Peyer's patch (tissue), 4 donors: ENCODE measurements around the gene KRT3. TPM values are rescaled to one million over a fixed set of nuclear protein-coding genes. Genes with fewer than 3 reads are reported as not detected.

Experiments
- DNase-seq, 3 donors: peaks; one replicate each; pipeline ENCODE4 v3.0.0-alpha.2; 2017 to 2019
- H3K27ac ChIP-seq, 4 donors: fragments of 200-600 bp; sonication (generic); one replicate each; pipeline ENCODE4 v1.5.1; 2016 to 2019
- H3K27me3 ChIP-seq, 2 donors: fragments of 200-600 bp; sonication (generic); one replicate each; pipeline ENCODE4 v1.5.1; 2019
- H3K36me3 ChIP-seq, 3 donors: fragments of 200-600 bp; sonication (generic); one replicate each; pipeline ENCODE4 v1.5.1; 2016 to 2019
- H3K4me1 ChIP-seq, 4 donors: fragments of 200-600 bp; sonication (generic); one replicate each; pipeline ENCODE4 v1.5.1; 2016 to 2019
- H3K4me3 ChIP-seq, 4 donors: fragments of 200-600 bp; sonication (generic); 1 replicate in 3 of 4; 2 replicates in 1 of 4; pipeline ENCODE4 v1.5.1; 2016 to 2019; ENCODE audit warnings: mild to moderate bottlenecking in 1 of 4
- H3K9me3 ChIP-seq, 4 donors: fragments of 200-600 bp; sonication (generic); one replicate each; pipeline ENCODE4 v1.5.1; 2016 to 2019; ENCODE audit warnings: mild to moderate bottlenecking in 1 of 4
- POLR2A ChIP-seq, 2 donors: fragments of 450-650 bp; IDR thresholded peaks; one replicate each; pipeline ENCODE4 v1.5.1; 2017; ENCODE audit warnings: antibody characterized with exemption in 2 of 2, mild to moderate bottlenecking in 2 of 2, moderate library complexity in 2 of 2
- total RNA-seq, 4 donors: library from RNA; depleted of rRNA; stranded (reverse); fragments of >200 nt; gene quantifications; one replicate each; pipeline ENCODE4 v1.1.0, GENCODE V29; 2016
- TF ChIP-seq, protein P1 (sequence below), 6 experiments: fragments of 450-650 bp in 4 of 6; fragments of 200-600 bp in 2 of 6; sonication (generic) in 1 of 6; IDR thresholded peaks; one replicate each; pipeline ENCODE4 v1.5.1; 2017 to 2019; ENCODE audit warnings: antibody characterized with exemption in 6 of 6, mild to moderate bottlenecking in 3 of 6, moderate library complexity in 1 of 6

Gene KRT3
- total RNA-seq, 4 donors from 2014 or later: not detected

DNA sequence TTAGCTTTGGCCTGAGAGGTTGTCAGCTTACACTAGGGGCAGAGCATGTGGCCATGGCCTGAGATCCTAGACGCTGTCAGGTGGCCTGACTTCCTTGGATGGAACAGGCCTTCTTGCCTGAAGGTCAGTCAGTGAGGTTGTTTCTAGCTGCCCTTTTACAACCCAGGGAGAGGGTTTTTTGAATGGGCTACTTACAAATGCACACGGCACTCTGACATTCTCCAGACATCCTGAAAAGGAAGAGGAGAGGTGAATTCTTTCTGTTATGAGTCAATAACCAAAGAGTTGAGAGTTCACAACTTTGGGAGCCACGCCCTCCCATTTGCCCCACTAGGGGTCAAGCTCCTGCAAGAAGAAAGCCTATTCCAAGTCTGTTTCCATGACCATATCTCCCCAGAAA is 26.6 kb downstream of the KRT3 start:
- Histone ChIP-seq H3K9me3 (no peaks in the 10 kb centered on the region), H3K36me3 (no peaks in the 10 kb centered on the region), H3K4me1 (no peaks in the 10 kb centered on the region), H3K27me3 (no peaks in the 10 kb centered on the region), H3K27ac (no peak overlapping the region), H3K4me3 (no peak overlapping the region)
- DNase-seq: no peak
- no peak for TF ChIP-seq POLR2A (IDR thresholded peaks at IDR 0.05)
- TF ChIP-seq, protein P1, sequence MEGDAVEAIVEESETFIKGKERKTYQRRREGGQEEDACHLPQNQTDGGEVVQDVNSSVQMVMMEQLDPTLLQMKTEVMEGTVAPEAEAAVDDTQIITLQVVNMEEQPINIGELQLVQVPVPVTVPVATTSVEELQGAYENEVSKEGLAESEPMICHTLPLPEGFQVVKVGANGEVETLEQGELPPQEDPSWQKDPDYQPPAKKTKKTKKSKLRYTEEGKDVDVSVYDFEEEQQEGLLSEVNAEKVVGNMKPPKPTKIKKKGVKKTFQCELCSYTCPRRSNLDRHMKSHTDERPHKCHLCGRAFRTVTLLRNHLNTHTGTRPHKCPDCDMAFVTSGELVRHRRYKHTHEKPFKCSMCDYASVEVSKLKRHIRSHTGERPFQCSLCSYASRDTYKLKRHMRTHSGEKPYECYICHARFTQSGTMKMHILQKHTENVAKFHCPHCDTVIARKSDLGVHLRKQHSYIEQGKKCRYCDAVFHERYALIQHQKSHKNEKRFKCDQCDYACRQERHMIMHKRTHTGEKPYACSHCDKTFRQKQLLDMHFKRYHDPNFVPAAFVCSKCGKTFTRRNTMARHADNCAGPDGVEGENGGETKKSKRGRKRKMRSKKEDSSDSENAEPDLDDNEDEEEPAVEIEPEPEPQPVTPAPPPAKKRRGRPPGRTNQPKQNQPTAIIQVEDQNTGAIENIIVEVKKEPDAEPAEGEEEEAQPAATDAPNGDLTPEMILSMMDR (IDR thresholded peaks at IDR 0.05): no peak

DNA sequence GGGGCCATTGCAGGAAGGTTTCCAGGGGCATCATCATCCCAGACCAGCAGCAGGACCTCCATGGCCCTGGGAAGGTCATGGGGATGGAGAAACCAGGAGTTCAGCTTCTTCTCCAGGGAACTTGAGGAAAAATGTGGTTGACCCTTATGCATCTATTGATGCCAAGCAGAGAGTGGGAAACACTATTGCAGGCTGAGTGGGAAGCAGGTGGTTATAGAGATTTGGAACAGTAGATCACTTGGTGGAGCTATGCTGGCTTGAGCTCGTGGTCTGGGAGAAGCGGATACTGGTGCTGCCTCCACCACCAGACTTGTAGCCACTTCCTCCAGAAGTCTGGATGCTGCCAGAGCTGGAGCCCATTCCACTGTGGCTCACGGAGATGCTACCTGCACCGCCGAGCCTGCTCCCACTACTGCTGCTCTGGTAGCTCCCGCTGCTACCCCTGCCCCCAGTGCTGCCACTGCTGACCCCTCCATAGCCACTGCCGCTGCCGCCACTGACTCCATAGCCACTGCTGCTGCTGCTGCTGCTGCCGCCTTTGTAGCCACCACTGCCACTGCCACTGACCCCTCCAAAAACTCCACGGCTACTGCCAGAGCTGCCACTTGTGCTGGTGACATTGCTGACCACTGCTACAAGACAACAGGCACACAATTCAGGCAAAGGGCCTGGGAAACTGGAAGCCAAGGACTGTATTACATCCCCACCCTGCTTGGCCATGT is 27.3 kb downstream of the KRT3 start:
- Histone ChIP-seq H3K9me3 (no peaks in the 10 kb centered on the region), H3K36me3 (no peaks in the 10 kb centered on the region), H3K27ac (no peak overlapping the region), H3K4me3 (no peak overlapping the region), H3K4me1 (no peaks in the 10 kb centered on the region), H3K27me3 (no peaks in the 10 kb centered on the region)
- no peak for DNase-seq
- TF ChIP-seq POLR2A (IDR thresholded peaks at IDR 0.05): no peak
- TF ChIP-seq, protein P1 (IDR thresholded peaks at IDR 0.05): no peak

DNA sequence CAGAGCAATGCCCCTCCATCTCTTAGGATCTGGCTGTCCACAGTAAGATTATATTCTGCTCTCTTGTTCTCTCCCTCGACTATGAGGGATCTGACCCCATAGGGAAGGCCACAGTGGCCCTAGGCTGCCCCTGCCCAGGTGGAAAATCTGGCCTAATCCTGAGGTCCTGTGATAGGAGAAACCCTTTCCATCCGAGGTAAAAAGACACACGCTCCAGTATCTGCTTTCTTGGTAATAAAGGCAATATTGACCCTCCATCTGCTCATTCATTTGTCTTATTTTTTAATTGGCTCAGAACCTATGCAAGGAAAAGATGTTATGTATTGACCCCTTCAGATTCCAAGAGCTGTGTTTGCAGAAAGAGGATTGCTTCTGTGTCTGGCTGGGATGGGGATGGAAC is 28.5 kb downstream of the KRT3 start:
- no peaks in the 10 kb centered on the region for H3K27me3 ChIP-seq
- no peaks in the 10 kb centered on the region for H3K4me1 ChIP-seq
- no peak overlapping the region for H3K27ac ChIP-seq
- no peaks in the 10 kb centered on the region for H3K36me3 ChIP-seq
- no peak for DNase-seq
- TF ChIP-seq POLR2A (IDR thresholded peaks at IDR 0.05): no peak
- TF ChIP-seq, protein P1 (IDR thresholded peaks at IDR 0.05): no peak
- no peaks in the 10 kb centered on the region for H3K9me3 ChIP-seq
- H3K4me3 ChIP-seq: no peak overlapping the region

DNA sequence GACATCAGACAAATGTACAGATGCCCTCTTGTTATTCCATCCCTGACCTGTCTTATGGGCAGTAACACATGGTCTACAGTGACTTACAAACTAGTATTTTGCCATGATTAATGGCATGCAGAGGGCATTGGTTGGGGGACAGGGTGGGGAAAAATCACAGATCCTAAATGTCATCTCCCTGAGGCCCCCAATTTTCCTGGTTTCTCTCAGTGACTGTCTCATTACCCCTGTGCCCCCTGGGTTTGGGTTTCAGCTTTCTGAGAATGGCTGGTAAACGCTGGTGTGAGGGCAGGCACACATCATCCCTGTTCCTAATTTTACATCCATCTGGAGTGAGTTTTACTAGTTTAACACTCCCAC is 28.9 kb downstream of the KRT3 start:
- Histone ChIP-seq H3K9me3 (peaks cover 0 to 1% (median 0%) of the 10 kb centered on the region in 4 donors), H3K27ac (no peak overlapping the region), H3K27me3 (no peaks in the 10 kb centered on the region), H3K36me3 (no peaks in the 10 kb centered on the region), H3K4me3 (no peak overlapping the region), H3K4me1 (no peaks in the 10 kb centered on the region)
- no peak for TF ChIP-seq POLR2A (IDR thresholded peaks at IDR 0.05)
- TF ChIP-seq, protein P1 (IDR thresholded peaks at IDR 0.05): no peak
- no peak for DNase-seq

DNA sequence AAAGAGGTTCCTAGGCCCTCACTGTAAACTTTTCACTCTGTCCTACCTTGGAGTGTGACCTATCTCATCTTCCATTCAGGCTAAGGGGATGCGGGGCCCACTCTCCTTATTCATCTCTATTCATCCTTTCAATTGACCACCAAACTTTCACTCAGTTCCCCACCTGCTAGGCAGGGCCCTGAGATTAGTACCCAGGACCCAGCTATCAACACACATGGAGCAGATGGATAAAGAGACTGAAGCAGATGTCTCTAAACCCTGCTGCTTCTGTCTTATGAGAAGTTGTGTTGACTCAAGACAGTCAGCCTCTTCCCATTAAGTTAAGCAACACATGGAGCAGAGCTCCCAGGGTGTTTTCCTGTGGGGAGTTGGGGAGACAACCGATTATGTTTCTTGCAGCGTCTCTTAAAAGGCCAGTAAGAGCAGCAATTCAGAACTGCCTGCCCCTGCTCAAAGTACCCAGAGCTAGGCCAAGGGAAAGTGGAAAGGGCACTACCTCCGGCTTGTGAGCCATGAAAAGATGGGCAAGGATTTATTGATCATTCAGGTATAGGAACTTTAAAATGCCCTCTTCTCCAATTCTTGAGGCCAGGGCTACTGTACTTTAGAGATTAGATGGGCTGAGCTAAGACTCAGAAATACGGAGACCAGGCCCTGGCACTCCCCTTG is 29.4 kb downstream of the KRT3 start:
- TF ChIP-seq, protein P1 (IDR thresholded peaks at IDR 0.05): no peak
- TF ChIP-seq POLR2A (IDR thresholded peaks at IDR 0.05): no peak
- Histone ChIP-seq H3K4me3 (no peak overlapping the region), H3K9me3 (peaks cover 0 to 5% (median 0%) of the 10 kb centered on the region in 4 donors), H3K36me3 (no peaks in the 10 kb centered on the region), H3K27me3 (no peaks in the 10 kb centered on the region), H3K27ac (no peak overlapping the region), H3K4me1 (no peaks in the 10 kb centered on the region)
- DNase-seq: no peak
